ENCODE data around the gene SLC35A5. TPM values are rescaled to one million over a fixed set of nuclear protein-coding genes. Genes with fewer than 3 reads are reported as not detected.
A peak's percentile ranks its signal among the peaks of the same experiment; 100 is the strongest.

SLC35A5 gene
- total and polyA plus RNA-seq, 2 of the 13 experiments (the other 11 are each of a cell fraction or from before 2014, with no cell fraction given), result 15.5 to 26.5 TPM

- TF ChIP-seq ZBTB40 (IDR thresholded peaks at IDR 0.05), result no peak
- TF ChIP-seq ZBTB40 (CRISPR knock-in tag; IDR thresholded peaks at IDR 0.05), result no peak
- TF ChIP-seq LBX2 (CRISPR knock-in tag; IDR thresholded peaks at IDR 0.05; ENCODE audit: borderline replicate concordance), result no peak
- peak; percentile 77 for TF ChIP-seq CREM (IDR thresholded peaks at IDR 0.05)
- no peak for TF ChIP-seq CREM (CRISPR knock-in tag; IDR thresholded peaks at IDR 0.05)
- peak; percentile 82; the same call in 1 of the 2 replicates for TF ChIP-seq ZNF607 (CRISPR knock-in tag; IDR thresholded peaks at IDR 0.05; ENCODE audit: borderline replicate concordance)
- no peak for TF ChIP-seq GLI4 (CRISPR knock-in tag; IDR thresholded peaks at IDR 0.05; ENCODE audit: borderline replicate concordance)
- no peak for TF ChIP-seq DDIT3 (CRISPR knock-in tag; IDR thresholded peaks at IDR 0.05)
- TF ChIP-seq ZSCAN31 (CRISPR knock-in tag; IDR thresholded peaks at IDR 0.05; ENCODE audit: low read depth), result peak; percentile 78; the same call in 1 of the 2 replicates
- peak; percentile 74 for TF ChIP-seq PHF8 (CRISPR knock-in tag; IDR thresholded peaks at IDR 0.05)
- peak; percentile 35 for TF ChIP-seq E2F1 (CRISPR knock-in tag; IDR thresholded peaks at IDR 0.05)
- peak; percentile 83 for TF ChIP-seq ZNF143 (CRISPR knock-in tag; IDR thresholded peaks at IDR 0.05)
- TF ChIP-seq ZNF597 (CRISPR knock-in tag; IDR thresholded peaks at IDR 0.05), result no peak
- no peak for TF ChIP-seq PBX3 (CRISPR knock-in tag; IDR thresholded peaks at IDR 0.05; ENCODE audit: borderline replicate concordance)
- peak; percentile 39; the same call in 1 of the 2 replicates for TF ChIP-seq SMAD3 (CRISPR knock-in tag; IDR thresholded peaks at IDR 0.05)
- TF ChIP-seq MYNN (CRISPR knock-in tag; IDR thresholded peaks at IDR 0.05; ENCODE audit: low read depth), result no peak
Observed at GRCh38 chr3:112561734-112562529, at the start of gene SLC35A5, which contains the start of gene ATG3 (continued).

Data from HepG2 (cell line).